ENCODE data around the gene RALGPS1.

Gene RALGPS1

GRCh38 chr9:127132921-127133647 lies 218.5 kb downstream of the RALGPS1 start:
- Mint-ChIP-seq H3K4me3 (no peak overlapping the region), H3K27me3 (no peaks in the 10 kb centered on the region), H3K27ac (peak overlapping the region in 1 of 2 donors; percentile 36), H3K4me1 (ENCODE audit: low read depth in 2 of 2) (no peaks in the 10 kb centered on the region), H3K9me3 (no peaks in the 10 kb centered on the region), H3K36me3 (ENCODE audit: insufficient read depth) (no peaks in the 10 kb centered on the region)
- DNase-seq (no peak), ATAC-seq (replicated peaks) (no peak)

GRCh38 chr9:127133739-127134167 lies 219.2 kb downstream of the RALGPS1 start:
- Mint-ChIP-seq H3K27ac (no peak overlapping the region), H3K9me3 (no peaks in the 10 kb centered on the region), H3K36me3 (ENCODE audit: insufficient read depth) (no peaks in the 10 kb centered on the region), H3K4me1 (ENCODE audit: low read depth in 2 of 2) (no peaks in the 10 kb centered on the region), H3K4me3 (no peak overlapping the region), H3K27me3 (no peaks in the 10 kb centered on the region)
- ATAC-seq (replicated peaks), result no peak
- no peak for DNase-seq

- H3K4me1 Mint-ChIP-seq (ENCODE audit: low read depth in 2 of 2), result no peaks in the 10 kb centered on the region
- H3K36me3 Mint-ChIP-seq (ENCODE audit: insufficient read depth), result no peaks in the 10 kb centered on the region
- no peak for ATAC-seq (replicated peaks)
- no peaks in the 10 kb centered on the region for H3K27me3 Mint-ChIP-seq
- no peak overlapping the region for H3K4me3 Mint-ChIP-seq
- H3K27ac Mint-ChIP-seq, result peak overlapping the region in 1 of 2 donors; percentile 4
- DNase-seq, result no peak
- no peaks in the 10 kb centered on the region for H3K9me3 Mint-ChIP-seq
These were observed 220.6 kb downstream of the RALGPS1 start for GRCh38 chr9:127135056-127135745.

- Mint-ChIP-seq H3K27me3 (no peaks in the 10 kb centered on the region), H3K4me1 (ENCODE audit: low read depth in 2 of 2) (no peaks in the 10 kb centered on the region), H3K27ac (no peak overlapping the region), H3K36me3 (ENCODE audit: insufficient read depth) (no peaks in the 10 kb centered on the region), H3K4me3 (no peak overlapping the region), H3K9me3 (no peaks in the 10 kb centered on the region)
- ATAC-seq (replicated peaks) (no peak), DNase-seq (no peak)
These were observed 221.7 kb downstream of the RALGPS1 start for GRCh38 chr9:127136081-127136879.

GRCh38 chr9:127136880-127137639 lies 222.5 kb downstream of the RALGPS1 start:
- H3K4me3 Mint-ChIP-seq, result no peak overlapping the region

GRCh38 chr9:127137640-127138360 lies 223.2 kb downstream of the RALGPS1 start:
- no peaks in the 10 kb centered on the region for H3K9me3 Mint-ChIP-seq
- H3K4me3 Mint-ChIP-seq, result no peak overlapping the region
- H3K36me3 Mint-ChIP-seq (ENCODE audit: insufficient read depth), result no peaks in the 10 kb centered on the region
- ATAC-seq (replicated peaks) (no peak), DNase-seq (no peak)
- no peaks in the 10 kb centered on the region for H3K27me3 Mint-ChIP-seq
- H3K4me1 Mint-ChIP-seq (ENCODE audit: low read depth in 2 of 2), result no peaks in the 10 kb centered on the region
- no peak overlapping the region for H3K27ac Mint-ChIP-seq

More at GRCh38 chr9:127136880-127137639, 222.5 kb downstream of the RALGPS1 start:
- no peak for DNase-seq
- Mint-ChIP-seq H3K4me1 (ENCODE audit: low read depth in 2 of 2) (no peaks in the 10 kb centered on the region), H3K27me3 (no peaks in the 10 kb centered on the region), H3K27ac (no peak overlapping the region), H3K9me3 (no peaks in the 10 kb centered on the region), H3K36me3 (ENCODE audit: insufficient read depth) (no peaks in the 10 kb centered on the region)
- ATAC-seq (replicated peaks), result no peak

- DNase-seq (no peak), ATAC-seq (replicated peaks) (no peak)
- no peaks in the 10 kb centered on the region for H3K36me3 Mint-ChIP-seq (ENCODE audit: insufficient read depth)
- H3K9me3 Mint-ChIP-seq, result no peaks in the 10 kb centered on the region
- no peak overlapping the region for H3K4me3 Mint-ChIP-seq
- no peaks in the 10 kb centered on the region for H3K4me1 Mint-ChIP-seq (ENCODE audit: low read depth in 2 of 2)
- H3K27me3 Mint-ChIP-seq, result no peaks in the 10 kb centered on the region
- H3K27ac Mint-ChIP-seq, result no peak overlapping the region
These were observed 223.9 kb downstream of the RALGPS1 start for GRCh38 chr9:127138444-127138843.

GRCh38 chr9:127139071-127139731 lies 224.6 kb downstream of the RALGPS1 start:
- H3K27ac Mint-ChIP-seq, result no peak overlapping the region
- no peak overlapping the region for H3K4me3 Mint-ChIP-seq
- DNase-seq (no peak), ATAC-seq (replicated peaks) (no peak)
- no peaks in the 10 kb centered on the region for H3K4me1 Mint-ChIP-seq (ENCODE audit: low read depth in 2 of 2)
- H3K36me3 Mint-ChIP-seq (ENCODE audit: insufficient read depth), result no peaks in the 10 kb centered on the region
- H3K27me3 Mint-ChIP-seq, result no peaks in the 10 kb centered on the region
- no peaks in the 10 kb centered on the region for H3K9me3 Mint-ChIP-seq

- no peaks in the 10 kb centered on the region for H3K9me3 Mint-ChIP-seq
- H3K4me3 Mint-ChIP-seq, result no peak overlapping the region
- H3K4me1 Mint-ChIP-seq (ENCODE audit: low read depth in 2 of 2), result no peaks in the 10 kb centered on the region
- no peaks in the 10 kb centered on the region for H3K27me3 Mint-ChIP-seq
- H3K36me3 Mint-ChIP-seq (ENCODE audit: insufficient read depth), result no peaks in the 10 kb centered on the region
- DNase-seq (no peak), ATAC-seq (replicated peaks) (no peak)
- no peak overlapping the region for H3K27ac Mint-ChIP-seq
These were observed 225.2 kb downstream of the RALGPS1 start for GRCh38 chr9:127139775-127140174.

- Mint-ChIP-seq H3K4me3 (no peak overlapping the region), H3K27me3 (no peaks in the 10 kb centered on the region), H3K9me3 (no peaks in the 10 kb centered on the region), H3K4me1 (ENCODE audit: low read depth in 2 of 2) (no peaks in the 10 kb centered on the region), H3K27ac (no peak overlapping the region), H3K36me3 (ENCODE audit: insufficient read depth) (no peaks in the 10 kb centered on the region)
- DNase-seq (no peak), ATAC-seq (replicated peaks) (no peak)
These were observed 225.6 kb downstream of the RALGPS1 start for GRCh38 chr9:127140181-127140580.

- DNase-seq (no peak), ATAC-seq (replicated peaks) (no peak)
- Mint-ChIP-seq H3K4me3 (no peak overlapping the region), H3K9me3 (no peaks in the 10 kb centered on the region), H3K27ac (no peak overlapping the region), H3K4me1 (ENCODE audit: low read depth in 2 of 2) (no peaks in the 10 kb centered on the region), H3K27me3 (no peaks in the 10 kb centered on the region), H3K36me3 (ENCODE audit: insufficient read depth) (no peaks in the 10 kb centered on the region)
These were observed 226.5 kb downstream of the RALGPS1 start for GRCh38 chr9:127140842-127141675.

- H3K27me3 Mint-ChIP-seq, result no peaks in the 10 kb centered on the region
- ATAC-seq (replicated peaks) (no peak), DNase-seq (no peak)
- H3K9me3 Mint-ChIP-seq, result peaks cover 0 to 1% of the 10 kb centered on the region in 2 donors
- H3K4me3 Mint-ChIP-seq, result no peak overlapping the region
- H3K36me3 Mint-ChIP-seq (ENCODE audit: insufficient read depth), result no peaks in the 10 kb centered on the region
- no peak overlapping the region for H3K27ac Mint-ChIP-seq
- H3K4me1 Mint-ChIP-seq (ENCODE audit: low read depth in 2 of 2), result no peaks in the 10 kb centered on the region
These were observed 227.7 kb downstream of the RALGPS1 start for GRCh38 chr9:127142291-127142690.

Measured in effector memory CD8-positive, alpha-beta T cell (primary cell).